Lower leg skin (tissue), 4 donors: Measurements from ENCODE around the gene DAB1. TPM values are rescaled to one million over a fixed set of nuclear protein-coding genes. Genes with fewer than 3 reads are reported as not detected.

Experiments
- DNase-seq, 2 donors: peaks; one replicate each; pipeline ENCODE4 v3.0.0-alpha.2; 2019; ENCODE audit warnings: low spot score in 2 of 2
- H3K4me3 ChIP-seq: fragments of 200-600 bp; sonication (generic); 2 replicates; pipeline ENCODE4 v1.5.1; 2017; ENCODE audit warnings: mild to moderate bottlenecking, low read depth; ENCODE audit not compliant: poor library complexity, severe bottlenecking
- CTCF ChIP-seq, 3 donors: fragments of 450-650 bp; IDR thresholded peaks; one replicate each; pipeline ENCODE4 v1.5.1; 2016; ENCODE audit warnings: antibody characterized with exemption in 3 of 3, mild to moderate bottlenecking in 3 of 3, moderate library complexity in 2 of 3
- POLR2A ChIP-seq, 2 donors: fragments of 450-650 bp; IDR thresholded peaks; one replicate each; pipeline ENCODE4 v1.6.1; 2016 to 2017; ENCODE audit warnings: antibody characterized with exemption in 2 of 2, mild to moderate bottlenecking in 1 of 2, moderate library complexity in 1 of 2
- WGBS, 2 donors: methylation state at CpG; one replicate each; pipeline ENCODE4 v1.1.5; 2018; 5-methylcytosine and 5-hydroxymethylcytosine counted together
- intact Hi-C: fragments of 100-400 bp; cut with DNase I; formaldehyde crosslinking; loops from one replicate; pipeline ENCODE4 v1.15.0; 2023; ENCODE audit warnings: low total_unique reads
- total RNA-seq, 4 donors: library from RNA; depleted of rRNA; stranded (reverse); fragments of >200 nt; gene quantifications; one replicate each; pipeline ENCODE4 v1.1.0, GENCODE V29; 2016

Gene DAB1
- total RNA-seq, 4 donors from 2014 or later = 0.58 TPM; not detected in 3

- no peak overlapping the region for H3K4me3 ChIP-seq
- TF ChIP-seq POLR2A (IDR thresholded peaks at IDR 0.05) = no peak
- WGBS, 2 donors = 85 to 86% methylated on average over 2 of the region's 2 CpGs
- intact Hi-C loops = no loop called here
- no peak for DNase-seq
These were observed 231.6 kb downstream of the DAB1 start for GRCh38 chr1:57192222-57192621.

- H3K4me3 ChIP-seq = no peak overlapping the region
- 85 to 92% methylated on average over 2 of the region's 2 CpGs for WGBS, 2 donors
- intact Hi-C loops = no loop called here
- no peak for DNase-seq
- TF ChIP-seq POLR2A (IDR thresholded peaks at IDR 0.05) (no peak), CTCF (IDR thresholded peaks at IDR 0.05) (no peak)
These were observed 233.0 kb downstream of the DAB1 start for GRCh38 chr1:57190898-57191297.

GRCh38 chr1:57188168-57188567, 235.7 kb downstream of the DAB1 start:
- no peak overlapping the region for H3K4me3 ChIP-seq
- TF ChIP-seq CTCF (IDR thresholded peaks at IDR 0.05) = no peak
- DNase-seq = no peak
- WGBS, 2 donors = 80 to 82% methylated on average over 2 of the region's 2 CpGs
- intact Hi-C loops = no loop called here

GRCh38 chr1:57186455-57186854, 237.4 kb downstream of the DAB1 start:
- no peak for TF ChIP-seq CTCF (IDR thresholded peaks at IDR 0.05)
- TF ChIP-seq POLR2A (IDR thresholded peaks at IDR 0.05) = no peak
- intact Hi-C loops = no loop called here
- WGBS, 2 donors = 97% methylated on average over 3 of the region's 3 CpGs
- no peak overlapping the region for H3K4me3 ChIP-seq
- no peak for DNase-seq

- WGBS, 2 donors = 58 to 62% methylated on average over 4 of the region's 4 CpGs
These were observed 244.9 kb downstream of the DAB1 start for GRCh38 chr1:57179001-57179400.

GRCh38 chr1:57175506-57175905, 248.4 kb downstream of the DAB1 start:
- intact Hi-C loops = no loop called here

More at GRCh38 chr1:57179001-57179400, 244.9 kb downstream of the DAB1 start:
- no peak overlapping the region for H3K4me3 ChIP-seq
- TF ChIP-seq CTCF (IDR thresholded peaks at IDR 0.05) = no peak
- DNase-seq = no peak
- intact Hi-C loops = no loop called here

More at GRCh38 chr1:57175506-57175905, 248.4 kb downstream of the DAB1 start:
- no peak for DNase-seq
- no peak for TF ChIP-seq CTCF (IDR thresholded peaks at IDR 0.05)
- TF ChIP-seq POLR2A (IDR thresholded peaks at IDR 0.05) = no peak
- no peak overlapping the region for H3K4me3 ChIP-seq
- WGBS, 2 donors = 63 to 85% methylated on average over 5 of the region's 5 CpGs
